ENCODE data around the gene PABPC3.

Gene PABPC3

DNA sequence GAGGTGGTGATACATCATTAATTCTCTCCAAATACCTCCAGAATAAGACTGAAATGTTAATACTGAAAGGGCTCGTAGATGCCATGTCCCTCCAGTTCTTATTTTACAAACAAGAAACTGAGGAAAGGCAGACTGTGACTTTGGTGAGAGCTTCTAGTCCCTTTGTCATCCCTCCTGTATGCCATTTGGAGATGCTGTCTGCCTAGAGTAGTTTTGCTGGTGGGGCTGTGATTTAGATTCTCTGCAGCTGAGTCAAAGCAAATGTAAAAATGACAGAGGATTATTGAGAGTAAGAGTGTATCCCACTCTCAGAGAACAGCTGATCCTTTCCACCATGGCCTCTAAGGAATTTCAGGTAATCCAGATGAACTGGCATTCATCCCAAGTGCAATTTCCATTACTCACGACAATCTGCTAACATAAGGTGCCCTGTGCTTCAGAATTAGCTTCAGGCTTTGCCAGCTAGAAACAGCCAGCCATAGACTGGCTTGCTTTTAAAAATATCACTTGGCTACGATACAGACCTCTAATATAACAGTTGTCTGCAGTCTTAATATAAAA is 16.8 kb downstream of the PABPC3 start:
- DNase-seq: no peak

DNA sequence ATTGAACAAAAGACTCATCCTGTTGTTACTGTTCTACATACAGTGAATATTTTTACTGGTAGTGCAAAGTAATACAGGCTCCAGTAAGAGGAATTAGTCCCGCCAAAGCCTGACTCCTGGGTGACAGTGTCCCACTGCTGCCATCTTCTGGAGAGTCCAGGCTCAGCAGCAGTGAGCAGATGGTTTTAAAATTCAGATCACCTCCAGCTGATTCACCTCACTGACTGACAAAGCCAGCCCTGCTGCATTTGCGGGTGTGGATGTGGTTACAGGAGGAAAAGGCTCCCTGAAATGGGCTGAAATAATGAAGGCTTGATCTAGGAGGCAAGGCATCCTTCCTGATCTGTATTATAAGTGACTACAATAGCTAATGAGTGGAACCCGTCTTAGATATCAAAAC is 18.3 kb downstream of the PABPC3 start:
- DNase-seq: peak; percentile 65

DNA sequence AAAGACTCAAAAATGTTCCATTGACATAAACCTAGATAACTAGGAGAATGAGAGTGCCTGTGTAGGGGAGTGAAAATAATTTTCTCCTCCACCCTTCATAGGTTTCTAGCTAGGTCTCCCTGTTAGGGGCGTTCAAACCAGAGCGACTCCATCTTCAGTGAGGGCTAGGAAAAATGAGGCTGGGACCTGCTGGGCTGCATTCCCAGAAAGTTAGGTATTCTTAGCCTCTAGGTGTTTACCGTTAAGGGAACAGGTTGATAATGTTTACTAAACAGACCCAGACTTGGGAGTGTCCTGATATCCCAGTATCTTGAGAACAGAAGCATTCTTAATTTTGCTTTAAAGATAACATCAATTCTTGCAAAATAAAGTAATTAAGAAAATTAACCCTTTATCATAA is 20.1 kb downstream of the PABPC3 start:
- no peak for DNase-seq

DNA sequence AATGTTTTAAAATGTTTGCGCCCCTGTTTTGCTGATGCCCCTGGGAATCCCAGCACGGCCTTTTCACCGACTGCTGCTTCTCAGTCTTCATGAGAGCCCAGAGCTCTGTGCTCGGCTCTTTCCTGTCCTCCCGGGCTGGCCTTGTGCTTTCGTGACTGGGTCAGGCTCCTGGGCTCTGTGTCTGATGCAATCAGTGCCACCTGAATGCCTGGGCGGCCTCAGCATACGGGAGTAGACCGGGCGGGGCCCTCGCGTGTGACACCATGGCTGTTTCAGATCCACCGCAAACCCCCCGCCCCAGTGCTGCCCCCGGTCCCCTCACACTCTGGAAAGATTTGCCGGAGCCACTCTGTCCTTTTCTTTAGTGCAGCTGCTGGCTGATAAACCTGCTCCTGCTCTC is 21.4 kb downstream of the PABPC3 start:
- DNase-seq: no peak

DNA sequence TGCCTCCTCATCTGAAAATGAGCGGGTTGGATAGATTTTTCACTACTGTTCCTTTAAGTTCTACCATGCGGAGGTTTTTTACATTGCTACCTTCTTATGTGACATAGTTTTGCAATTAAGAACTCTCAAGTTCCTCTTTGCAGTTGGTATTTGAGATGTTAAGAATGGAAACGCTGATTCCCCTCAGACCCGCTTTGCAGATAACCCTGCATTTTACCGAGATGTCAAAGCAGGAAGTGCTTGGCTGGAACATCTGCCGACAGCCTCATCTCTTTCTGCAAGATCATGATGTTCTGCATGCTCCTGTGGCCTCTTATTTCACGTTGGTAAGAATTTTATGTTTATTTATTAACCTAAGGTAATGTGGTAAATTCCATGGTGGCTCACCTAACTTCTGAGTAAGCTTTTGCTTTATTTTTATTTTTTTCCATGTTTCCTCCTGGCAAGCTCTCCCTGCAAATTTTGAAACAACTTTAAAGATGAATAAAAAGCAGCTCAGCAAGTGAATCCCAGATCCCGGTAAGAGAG is 22.5 kb downstream of the PABPC3 start:
- DNase-seq: no peak

DNA sequence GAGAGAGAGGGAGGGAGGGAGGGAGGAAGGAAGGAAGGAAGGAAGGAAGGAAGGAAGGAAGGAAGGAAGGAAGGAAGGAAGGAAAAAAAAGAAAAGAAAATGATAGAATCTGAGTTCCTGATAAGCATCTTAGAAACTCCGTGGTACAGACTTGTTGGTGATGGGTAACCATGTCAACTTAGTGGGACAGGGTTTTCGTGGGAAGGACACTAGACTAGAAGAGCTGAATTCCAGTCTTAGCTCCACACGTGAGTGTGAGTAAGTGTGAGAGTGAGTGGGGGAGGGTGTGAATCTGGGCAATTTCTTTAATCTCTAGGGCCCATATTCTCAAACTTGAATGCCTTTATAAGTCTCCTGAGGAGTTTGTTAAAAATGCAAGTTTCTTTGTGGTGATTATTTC is 35.0 kb downstream of the PABPC3 start:
- DNase-seq: no peak

GRCh38 chr13:25131881-25132420 is 36.0 kb downstream of the PABPC3 start:
- DNase-seq: no peak

GRCh38 chr13:25132751-25133390 is 36.9 kb downstream of the PABPC3 start:
- no peak for DNase-seq

- no peak for DNase-seq
These were observed 40.0 kb downstream of the PABPC3 start for GRCh38 chr13:25135896-25136295.

- no peak for DNase-seq
These were observed 41.2 kb downstream of the PABPC3 start for GRCh38 chr13:25136880-25137787.

DNA sequence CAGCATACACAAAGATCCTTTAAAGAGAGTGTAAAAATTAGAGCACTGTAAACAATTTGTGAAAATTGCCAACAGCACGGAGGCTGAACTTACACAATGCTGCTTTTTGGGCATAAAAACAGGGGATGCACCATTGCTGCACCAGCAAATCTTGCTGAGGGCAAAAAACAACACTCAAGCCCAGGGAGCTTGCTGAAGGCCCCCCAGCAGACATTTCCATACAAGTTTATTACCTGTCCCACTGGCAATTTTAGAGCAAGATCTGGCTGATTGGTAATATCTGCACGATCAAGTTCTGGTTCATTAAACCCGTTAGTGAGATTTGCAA is 41.8 kb downstream of the PABPC3 start:
- no peak for DNase-seq

- no peak for DNase-seq
These were observed 45.1 kb downstream of the PABPC3 start for GRCh38 chr13:25141042-25141441.

GRCh38 chr13:25143706-25144105 is 47.8 kb downstream of the PABPC3 start:
- DNase-seq: no peak

- no peak for DNase-seq
These were observed 51.9 kb downstream of the PABPC3 start for GRCh38 chr13:25147638-25148401.

DNA sequence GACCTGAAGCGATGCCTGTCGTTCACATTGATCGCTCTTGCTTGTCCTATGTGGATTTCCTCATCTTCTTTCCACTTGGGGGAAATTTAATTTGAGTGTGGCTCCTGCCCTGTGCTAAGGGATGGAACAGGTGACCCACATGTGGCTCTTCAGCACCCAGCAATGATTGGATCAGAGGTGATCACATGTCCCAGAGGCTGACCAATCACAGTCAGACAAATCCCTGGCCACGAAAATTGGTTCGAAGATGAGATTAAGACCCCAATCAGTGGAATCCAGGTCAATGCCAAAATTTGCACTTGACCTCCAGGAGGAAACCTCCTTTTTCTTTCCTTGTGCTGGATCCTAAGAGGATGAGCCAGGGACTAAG is 52.5 kb downstream of the PABPC3 start:
- DNase-seq: no peak
